CD4-positive, alpha-beta T cell treated with Interleukin-1 beta for 1 hour (primary cell): ENCODE results near the gene LRGUK.
"Not testable (repeated sequence)": the region's sequence is repeated elsewhere in the genome, so short reads cannot be mapped to it uniquely, and the experiment has no call there.

Experiments
- DNase-seq, 2 donors: peaks; one replicate each; pipeline ENCODE4 v3.0.0-alpha.2; 2020 to 2022

The LRGUK gene

GRCh38 chr7:134189559-134189958 lies 62.4 kb downstream of the LRGUK start:
- no peak for DNase-seq

- DNase-seq: no peak
These were observed 64.7 kb downstream of the LRGUK start for GRCh38 chr7:134191876-134192275.

GRCh38 chr7:134193240-134193639 lies 66.1 kb downstream of the LRGUK start:
- no peak for DNase-seq

- no peak for DNase-seq
These were observed 68.1 kb downstream of the LRGUK start for GRCh38 chr7:134195252-134195651.

- no peak for DNase-seq
These were observed 69.3 kb downstream of the LRGUK start for GRCh38 chr7:134196439-134196838.

GRCh38 chr7:134197345-134197744 lies 70.2 kb downstream of the LRGUK start:
- DNase-seq: no peak

GRCh38 chr7:134200970-134201369 lies 73.8 kb downstream of the LRGUK start:
- no peak for DNase-seq

GRCh38 chr7:134201569-134202261 lies 74.6 kb downstream of the LRGUK start:
- no peak for DNase-seq

- no peak for DNase-seq
These were observed 76.2 kb downstream of the LRGUK start for GRCh38 chr7:134203186-134203889.

- DNase-seq: no peak
These were observed 82.3 kb downstream of the LRGUK start for GRCh38 chr7:134209322-134210015.

GRCh38 chr7:134210227-134210626 lies 83.1 kb downstream of the LRGUK start:
- no peak for DNase-seq

- no peak for DNase-seq
These were observed 84.0 kb downstream of the LRGUK start for GRCh38 chr7:134210976-134211663.

- DNase-seq: no peak
These were observed 84.7 kb downstream of the LRGUK start for GRCh38 chr7:134211817-134212216.

GRCh38 chr7:134212576-134213546 lies 85.7 kb downstream of the LRGUK start:
- DNase-seq: peak in 1 of 2 donors; percentile 21

- no peak for DNase-seq
These were observed 93.1 kb downstream of the LRGUK start for GRCh38 chr7:134220236-134220635.

GRCh38 chr7:134231296-134231695 lies 104.2 kb downstream of the LRGUK start:
- DNase-seq: not testable (repeated sequence)

GRCh38 chr7:134234216-134234615 lies 107.1 kb downstream of the LRGUK start:
- DNase-seq: no peak

GRCh38 chr7:134245253-134245652 lies 118.1 kb downstream of the LRGUK start:
- DNase-seq: no peak

GRCh38 chr7:134246347-134246746 lies 119.2 kb downstream of the LRGUK start:
- DNase-seq: no peak

GRCh38 chr7:134246761-134247160 lies 119.6 kb downstream of the LRGUK start:
- no peak for DNase-seq

GRCh38 chr7:134248196-134248595 lies 121.1 kb downstream of the LRGUK start:
- DNase-seq: no peak

- DNase-seq: no peak
These were observed 127.2 kb downstream of the LRGUK start for GRCh38 chr7:134254311-134254710.
